OCI-LY3 (cell line): ENCODE measurements around the gene SLC7A5.
"Not testable (repeated sequence)": the region's sequence is repeated elsewhere in the genome, so short reads cannot be mapped to it uniquely, and the experiment has no call there.

Experiments used
- CTCF ChIP-seq: fragments of 200-600, 300-600 bp; sonication (generic); IDR thresholded peaks from 2 replicates; pipeline ENCODE4 v1.5.1; 2014; ENCODE audit warnings: antibody characterized with exemption, low read length, low read depth
- EZH2phosphoT487 ChIP-seq: fragments of 200-600 bp; shearing (Covaris generic); IDR thresholded peaks from 2 replicates; pipeline ENCODE4 v1.6.1; 2018; ENCODE audit warnings: antibody characterized with exemption, mixed run types, low read depth

DNA sequence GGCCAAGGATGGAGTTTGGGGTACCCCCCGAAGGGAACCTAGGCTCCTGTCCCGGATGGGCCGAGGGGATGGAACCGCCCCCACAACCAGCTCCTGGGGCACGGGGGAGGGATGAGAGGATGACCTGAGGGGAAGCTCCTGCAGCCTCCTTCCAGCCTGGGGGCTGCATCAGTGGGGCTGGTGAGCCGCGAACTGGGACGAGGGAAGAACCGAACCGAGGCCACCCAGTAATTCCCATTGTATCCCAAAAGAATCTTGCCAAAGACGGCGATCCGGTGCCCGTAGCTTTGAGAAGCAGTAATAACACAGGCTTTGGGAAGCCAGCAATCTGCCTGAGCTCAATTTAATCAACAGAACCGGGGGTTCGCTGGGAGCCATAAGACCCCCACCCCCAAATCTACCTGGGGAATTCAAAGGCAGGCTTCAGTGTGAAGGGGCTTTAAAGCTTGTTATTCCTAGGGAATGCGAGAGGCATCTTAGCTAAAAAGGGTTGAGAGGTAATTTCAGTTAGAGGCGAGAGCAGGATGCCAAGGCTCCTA lies 641 bp upstream of the SLC7A5 start:
- TF ChIP-seq EZH2phosphoT487, CTCF: not testable (repeated sequence)
